GM12891 (cell line): ENCODE data around the gene TKTL1.
"Not testable (repeated sequence)": the region's sequence is repeated elsewhere in the genome, so short reads cannot be mapped to it uniquely, and the experiment has no call there.

Experiments
- DNase-seq: peaks from one replicate; pipeline ENCODE4 v3.0.0; 2011; ENCODE audit warnings: low spot score; ENCODE audit not compliant: insufficient read length
- FAIRE-seq: peaks from 2 replicates; lab custom pipeline; 2011; peaks lifted over from hg19 to GRCh38; lab: Jason Lieb, UNC
- PAX5 ChIP-seq: IDR thresholded peaks from 2 replicates; pipeline ENCODE4 v1.6.1; 2011; ENCODE audit warnings: low read length, moderate library complexity, mild to moderate bottlenecking; ENCODE audit not compliant: insufficient read depth, severe bottlenecking
- POLR2A ChIP-seq: IDR thresholded peaks from 2 replicates; pipeline ENCODE4 v1.6.1; 2011; ENCODE audit warnings: low read depth, low read length, control low read depth
- POLR2AphosphoS5 ChIP-seq: IDR thresholded peaks from 2 replicates; pipeline ENCODE4 v1.6.1; 2011; ENCODE audit warnings: low read depth, low read length, control low read depth
- POU2F2 ChIP-seq: IDR thresholded peaks from 2 replicates; pipeline ENCODE4 v1.6.1; 2011; ENCODE audit warnings: low read depth, mild to moderate bottlenecking, control low read depth, low read length, moderate library complexity
- SPI1 ChIP-seq: IDR thresholded peaks from 2 replicates; pipeline ENCODE4 v1.6.1; 2011; ENCODE audit warnings: low read depth, low read length, control low read depth
- TAF1 ChIP-seq: IDR thresholded peaks from 2 replicates; pipeline ENCODE4 v1.6.1; 2011; ENCODE audit warnings: low read depth, low read length, control low read depth

TKTL1 gene

DNA sequence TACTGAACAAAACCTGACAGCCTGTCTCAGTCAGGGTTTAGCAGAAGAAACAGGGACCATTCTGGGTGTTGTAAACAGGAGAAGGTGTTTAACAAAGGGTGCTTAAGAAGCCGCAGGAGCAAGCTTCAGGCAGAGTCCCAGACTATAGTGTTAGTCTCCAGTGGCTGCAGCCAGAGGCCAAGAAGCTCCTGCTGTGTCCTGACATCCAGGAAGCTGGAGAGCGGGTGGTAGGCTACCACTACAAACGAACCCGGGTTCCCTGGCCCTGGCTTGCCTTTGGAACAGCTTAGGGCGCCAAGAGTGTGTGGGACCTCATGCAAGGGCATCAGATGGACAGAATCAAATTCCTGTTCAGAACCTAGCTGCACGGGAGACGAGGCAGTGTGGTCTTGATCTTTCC lies 27.9 kb downstream of the TKTL1 start:
- no peak for FAIRE-seq
- no peak for DNase-seq
- TF ChIP-seq POLR2AphosphoS5 = no peak
- no peak for TF ChIP-seq POU2F2
- TF ChIP-seq POLR2A = no peak
- TF ChIP-seq SPI1 = no peak
- TF ChIP-seq PAX5 = no peak
- TF ChIP-seq TAF1 = no peak

- FAIRE-seq = no peak
- DNase-seq = no peak
- TF ChIP-seq PAX5 = no peak
- no peak for TF ChIP-seq POLR2A
- no peak for TF ChIP-seq POLR2AphosphoS5
- no peak for TF ChIP-seq SPI1
- no peak for TF ChIP-seq POU2F2
- TF ChIP-seq TAF1 = no peak
Observed at GRCh38 chrX:154325541-154325940, 29.9 kb downstream of the TKTL1 start.

DNA sequence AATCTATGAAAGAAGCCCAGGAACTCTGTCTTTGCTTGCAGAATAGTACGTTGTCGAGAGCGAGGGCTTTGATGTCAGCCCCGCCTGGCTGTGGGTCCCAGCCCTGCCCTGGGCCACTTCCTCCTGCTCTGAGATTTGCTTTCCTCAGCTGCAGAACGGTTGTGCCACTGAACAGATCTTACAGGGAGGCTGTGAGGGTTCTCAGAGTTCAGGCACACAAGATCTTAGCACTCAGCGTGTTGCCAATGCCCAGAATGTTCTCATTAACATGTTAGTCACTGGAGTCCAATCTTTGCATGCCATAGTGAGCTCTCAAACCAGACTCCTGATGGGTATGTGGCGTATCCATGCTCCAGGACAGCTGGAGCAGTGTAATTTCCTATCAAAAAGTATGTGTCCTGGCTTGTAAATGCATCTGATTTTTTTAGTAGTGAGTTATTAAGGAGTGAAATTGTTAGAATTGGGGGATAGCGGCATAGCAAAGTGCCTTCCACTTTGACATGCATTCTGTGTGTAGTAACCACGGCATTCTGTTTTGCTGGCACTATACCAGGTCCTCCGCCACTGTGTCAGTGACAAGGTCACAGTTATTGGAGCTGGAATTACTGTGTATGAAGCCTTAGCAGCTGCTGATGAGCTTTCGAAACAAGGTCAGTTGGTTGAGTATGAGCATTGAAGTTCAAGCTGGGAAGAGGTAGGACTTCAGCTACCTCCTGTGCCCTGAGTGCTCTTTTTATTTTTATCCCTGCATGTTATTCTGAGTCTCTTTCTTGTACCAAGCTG lies 31.6 kb downstream of the TKTL1 start:
- FAIRE-seq = peak; percentile 95
- no peak for TF ChIP-seq POLR2AphosphoS5
- no peak for TF ChIP-seq POLR2A
- no peak for TF ChIP-seq POU2F2
- no peak for TF ChIP-seq TAF1
- peak; percentile 40; the same call in 1 of the 2 replicates for TF ChIP-seq SPI1
- no peak for TF ChIP-seq PAX5
- DNase-seq = no peak

- no peak for DNase-seq
- TF ChIP-seq POLR2AphosphoS5 (no peak), POU2F2 (no peak), POLR2A (no peak), PAX5 (no peak), SPI1 (no peak), TAF1 (no peak)
- FAIRE-seq = no peak
Observed at GRCh38 chrX:154328646-154329045, 33.1 kb downstream of the TKTL1 start.

GRCh38 chrX:154329294-154329693 lies 33.7 kb downstream of the TKTL1 start:
- no peak for DNase-seq
- no peak for FAIRE-seq
- TF ChIP-seq PAX5 (no peak), TAF1 (no peak), POLR2AphosphoS5 (no peak), SPI1 (no peak), POU2F2 (no peak), POLR2A (no peak)

GRCh38 chrX:154332561-154332960 lies 37.0 kb downstream of the TKTL1 start:
- no peak for FAIRE-seq
- DNase-seq = no peak
- TF ChIP-seq SPI1 (no peak), POLR2A (no peak), POLR2AphosphoS5 (no peak), POU2F2 (no peak), PAX5 (no peak), TAF1 (no peak)

DNA sequence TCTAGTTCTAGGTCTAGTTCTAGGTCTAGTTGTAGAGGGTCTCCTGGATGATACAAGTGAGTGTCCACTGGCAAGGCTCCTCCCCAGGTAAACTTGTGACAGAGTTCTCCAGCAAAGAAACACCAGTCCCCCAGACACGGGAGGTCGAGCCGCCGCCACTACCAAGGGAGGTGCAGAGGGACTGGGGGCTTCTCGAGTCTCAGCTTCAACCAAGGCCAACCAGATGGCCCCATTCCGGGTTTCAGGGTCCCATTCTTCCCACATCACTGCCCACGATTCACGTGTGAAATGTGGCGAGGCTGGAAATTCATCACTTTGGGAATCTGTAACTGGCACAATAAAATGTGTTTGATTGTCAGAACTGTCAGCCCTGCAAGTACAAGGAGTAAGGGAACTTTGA lies 37.5 kb downstream of the TKTL1 start:
- FAIRE-seq (no peak), DNase-seq (no peak)
- no peak for TF ChIP-seq POLR2A
- TF ChIP-seq PAX5 = no peak
- TF ChIP-seq POLR2AphosphoS5 = no peak
- TF ChIP-seq SPI1 = no peak
- no peak for TF ChIP-seq TAF1
- TF ChIP-seq POU2F2 = no peak

DNA sequence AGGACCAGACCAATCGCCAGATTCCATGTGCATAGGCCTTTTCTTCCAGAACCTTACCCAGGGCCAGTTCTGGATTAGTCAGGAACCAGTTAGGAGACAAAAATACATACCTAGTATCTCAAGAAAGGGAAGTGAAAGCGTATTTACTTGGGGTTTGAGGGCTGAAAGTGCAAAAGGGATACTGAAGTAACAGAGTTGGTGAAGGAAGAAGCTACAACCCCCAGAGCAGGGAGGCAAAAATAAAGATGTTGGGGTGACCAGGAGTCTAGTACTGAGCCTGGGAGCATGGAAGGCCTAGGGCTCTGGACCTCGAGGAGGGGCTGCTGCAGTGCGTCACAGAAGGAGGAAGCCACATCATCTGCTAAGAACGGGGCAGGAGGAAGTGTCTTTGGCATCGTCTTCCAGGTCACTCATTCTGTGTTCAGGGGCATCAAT lies 38.3 kb downstream of the TKTL1 start:
- DNase-seq (no peak), FAIRE-seq (no peak)
- TF ChIP-seq SPI1 (peak; percentile 97), PAX5 (no peak)

GRCh38 chrX:154334496-154334895 lies 38.9 kb downstream of the TKTL1 start:
- FAIRE-seq (peak; percentile 33), DNase-seq (no peak)
- TF ChIP-seq POU2F2 = no peak
- TF ChIP-seq SPI1 = no peak
- no peak for TF ChIP-seq TAF1
- no peak for TF ChIP-seq POLR2AphosphoS5
- TF ChIP-seq POLR2A = no peak
- no peak for TF ChIP-seq PAX5

DNA sequence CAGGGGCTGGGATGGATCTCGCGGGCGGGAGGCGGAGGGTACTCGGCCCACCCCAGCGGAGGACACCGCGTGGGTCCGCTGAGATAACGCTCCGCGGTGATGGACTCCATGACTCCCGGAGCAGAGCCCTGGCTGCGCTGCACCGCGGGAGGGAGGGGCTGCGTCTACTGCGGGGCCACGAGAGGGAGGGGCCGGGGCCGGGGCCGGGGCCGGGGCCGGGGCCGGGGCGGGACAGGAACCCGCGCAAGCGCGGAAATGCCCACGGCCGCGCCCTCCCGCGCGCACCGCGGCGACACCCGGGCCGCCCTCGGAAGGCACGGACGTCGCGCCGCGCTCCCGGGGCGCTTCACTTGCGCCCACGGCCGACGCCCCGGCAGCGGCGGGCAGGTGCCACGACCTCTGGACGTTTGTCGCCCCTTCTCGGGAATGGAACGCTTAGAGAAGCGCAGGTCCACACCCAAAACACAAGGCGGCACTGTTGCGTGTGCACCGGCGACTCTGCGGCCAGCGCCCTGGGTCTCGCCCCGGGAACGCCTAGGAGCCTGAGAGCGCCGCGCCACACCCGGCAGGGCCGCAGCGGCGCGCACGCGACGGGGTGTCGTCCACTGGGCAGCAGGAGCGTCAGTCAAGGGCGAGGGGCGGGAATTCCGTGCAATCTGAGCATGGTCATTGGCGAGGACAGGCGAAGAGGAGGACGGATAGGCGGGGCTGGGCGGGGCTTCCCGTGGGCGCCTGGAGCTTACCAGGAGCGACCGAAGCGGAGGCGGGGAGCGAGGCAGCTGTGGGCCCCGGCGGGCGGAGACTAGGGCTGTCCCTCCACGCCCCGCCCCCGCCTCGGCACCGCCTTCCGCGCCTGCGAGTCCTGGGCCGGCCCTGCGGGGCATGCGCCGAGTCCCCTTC lies 46.1 kb downstream of the TKTL1 start:
- peak; percentile 100 for FAIRE-seq
- not testable (repeated sequence) for DNase-seq

GRCh38 chrX:154343063-154343462 lies 47.5 kb downstream of the TKTL1 start:
- not testable (repeated sequence) for FAIRE-seq, DNase-seq

DNA sequence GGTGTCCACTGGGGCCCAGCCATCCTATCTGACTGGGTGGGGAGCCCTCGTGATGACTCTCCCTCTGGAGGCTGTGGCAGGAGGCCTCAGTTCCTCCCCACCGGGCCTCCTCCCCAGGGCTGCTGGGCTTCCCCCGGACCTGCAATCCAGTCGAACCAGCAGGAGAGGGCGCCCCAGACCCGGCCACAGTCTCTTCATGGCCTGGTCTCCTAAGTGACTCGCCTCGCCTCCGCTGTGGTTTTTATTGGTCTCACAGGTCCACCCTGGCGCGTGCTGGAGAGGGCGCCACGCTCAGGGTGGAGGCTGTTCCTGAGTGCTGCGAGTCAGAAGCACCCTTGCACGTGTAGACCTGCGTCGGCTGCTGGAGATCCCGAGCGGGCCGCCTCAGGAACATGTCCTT lies 48.0 kb downstream of the TKTL1 start:
- not testable (repeated sequence) for DNase-seq, FAIRE-seq
